Iris pigment epithelial cell (primary cell): ENCODE data around the gene PRSS56.

ENCODE experiments used
- DNase-seq: peaks from one replicate; pipeline ENCODE4 v3.0.0-alpha.2; 2011; ENCODE audit warnings: low read depth

The PRSS56 gene

DNA sequence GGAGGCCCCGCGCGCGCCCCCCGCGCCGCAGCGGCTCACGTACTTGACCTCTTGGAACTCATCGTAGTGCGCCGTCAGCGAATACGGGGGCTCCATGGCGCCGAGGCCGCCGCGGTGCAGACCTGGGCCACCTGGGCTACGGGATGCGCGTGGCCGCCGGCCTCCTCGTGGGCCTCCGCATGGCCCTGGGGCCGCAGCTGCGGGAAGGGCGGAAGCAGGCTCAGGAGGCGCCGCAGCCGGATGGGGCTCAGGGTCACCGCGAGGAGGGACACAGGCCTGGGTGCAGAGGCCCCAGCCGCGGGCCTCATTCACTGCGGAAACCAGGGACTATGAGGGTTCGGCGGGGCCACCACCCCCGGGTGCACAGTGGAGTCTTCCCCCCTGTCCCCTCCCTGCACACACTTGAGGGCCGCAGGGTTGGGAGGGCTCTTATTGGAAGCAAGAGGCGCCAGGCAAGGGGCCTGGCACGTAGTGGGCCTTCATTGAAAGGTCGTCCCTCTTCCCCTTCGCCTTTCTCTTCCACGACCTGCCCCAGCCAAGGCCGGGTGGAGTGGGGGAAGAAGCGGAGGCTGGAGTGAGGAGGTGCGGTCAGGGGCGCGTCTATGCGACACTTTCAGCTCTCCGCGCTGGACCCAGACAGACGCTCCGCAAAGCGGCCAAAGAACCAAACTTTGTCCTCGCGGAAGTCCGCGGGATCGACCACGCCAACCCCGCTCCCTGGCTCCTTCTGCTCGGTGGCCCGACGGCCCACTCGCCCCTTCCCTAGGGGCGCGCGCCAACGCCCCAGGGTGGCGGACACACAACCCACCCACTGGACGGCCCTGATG is 33.4 kb upstream of the PRSS56 start:
- DNase-seq, result no peak

DNA sequence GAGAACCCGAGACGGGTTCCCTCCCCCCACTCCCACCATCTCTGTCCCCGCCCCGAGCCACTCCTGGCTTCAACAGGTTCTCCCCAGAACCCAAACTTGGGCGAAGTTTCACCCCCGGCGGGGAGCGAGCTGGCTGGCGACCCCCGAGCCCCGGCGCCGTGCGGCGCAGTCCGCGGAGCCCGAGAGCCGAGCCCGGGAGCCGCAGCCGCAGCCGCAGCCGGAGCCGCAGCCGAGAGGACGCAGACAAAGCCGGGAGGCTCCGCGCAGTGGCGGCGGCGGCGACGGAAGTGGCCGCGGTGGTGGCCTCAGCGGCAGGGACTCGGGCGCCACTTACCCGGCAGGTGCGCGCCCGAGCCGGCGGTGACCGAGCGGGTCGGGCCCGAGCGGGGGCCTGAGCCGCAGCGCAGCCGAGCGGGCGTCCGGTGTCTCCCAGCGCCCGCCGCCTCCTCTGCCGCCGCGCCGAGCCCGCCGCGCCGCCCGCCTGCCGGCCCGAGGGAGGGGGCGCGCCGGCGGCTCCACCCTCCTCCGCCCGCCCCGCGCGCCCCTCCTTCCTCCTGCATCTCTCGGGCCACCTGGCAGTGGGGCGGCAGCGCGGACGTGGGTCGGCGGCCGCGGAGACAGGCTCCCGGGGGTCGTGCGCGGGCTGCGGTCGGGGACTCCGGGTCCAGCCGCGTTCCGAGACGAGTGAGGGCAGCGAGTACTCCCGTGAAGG is 32.6 kb upstream of the PRSS56 start, which contains the start of gene ECEL1:
TSS of gene ECEL1 (minus strand) at position 450 of the 712 bp plus-strand sequence. CDS start 1,181 bp downstream, outside the sequence.
- no peak for DNase-seq

DNA sequence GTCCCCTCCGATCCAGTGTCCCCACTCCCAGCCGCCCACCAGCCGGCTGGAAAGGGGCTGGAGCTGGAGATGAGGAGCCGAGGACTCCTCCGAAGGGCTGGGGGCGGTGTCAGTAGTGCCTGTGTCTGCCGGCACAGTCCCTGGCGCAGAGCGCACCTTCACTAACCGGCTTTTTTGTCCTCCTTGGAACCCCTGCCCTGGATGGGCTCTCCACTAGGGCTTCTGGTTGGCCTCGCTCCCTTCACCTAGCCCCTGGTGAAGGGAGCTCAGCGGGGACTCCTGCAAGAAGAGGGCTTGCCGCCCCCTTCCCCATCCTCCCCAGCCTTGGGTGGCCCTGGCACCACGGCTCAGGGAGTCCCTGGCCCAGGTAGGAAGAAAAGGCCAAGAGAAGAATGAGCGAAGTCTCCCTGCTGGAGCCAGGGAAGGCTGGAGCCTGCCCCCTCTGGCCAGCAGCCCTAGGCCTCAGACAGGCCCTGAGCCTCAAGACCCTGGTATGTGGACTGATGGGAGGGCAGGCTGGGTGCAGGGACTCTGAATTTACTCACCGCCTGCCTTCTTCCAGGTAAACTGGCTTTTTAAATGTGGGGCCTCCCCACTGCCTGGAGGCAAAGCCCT is 32.0 kb upstream of the PRSS56 start:
- no peak for DNase-seq

DNA sequence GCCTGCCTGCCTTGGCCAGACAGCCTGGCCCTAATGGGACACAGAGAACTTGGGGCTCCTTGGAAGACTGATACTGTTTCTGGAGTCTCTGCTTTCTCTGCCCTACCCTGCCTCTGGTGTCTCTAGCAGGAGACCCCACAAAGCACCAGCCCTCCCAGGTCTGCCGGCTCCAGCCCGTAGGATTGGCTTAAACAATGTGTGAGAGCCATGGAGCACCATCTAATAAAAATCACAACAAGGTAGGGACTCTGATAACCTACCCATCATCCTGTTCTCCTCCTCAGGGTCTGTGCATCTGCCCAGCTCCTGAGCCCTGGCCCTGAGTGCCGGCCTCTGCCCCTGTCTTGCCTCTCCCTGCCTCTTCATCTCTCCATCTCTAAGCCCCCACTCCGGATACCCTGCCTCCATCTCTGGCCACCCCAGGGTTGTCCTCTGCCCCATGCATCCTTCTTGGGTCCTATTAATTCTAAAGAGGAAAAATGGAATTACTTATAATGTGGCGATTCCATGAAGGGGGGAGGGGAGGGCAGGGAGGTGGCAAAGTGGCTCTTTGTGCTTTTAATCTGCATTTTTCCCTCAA is 31.4 kb upstream of the PRSS56 start:
- DNase-seq, result no peak

DNA sequence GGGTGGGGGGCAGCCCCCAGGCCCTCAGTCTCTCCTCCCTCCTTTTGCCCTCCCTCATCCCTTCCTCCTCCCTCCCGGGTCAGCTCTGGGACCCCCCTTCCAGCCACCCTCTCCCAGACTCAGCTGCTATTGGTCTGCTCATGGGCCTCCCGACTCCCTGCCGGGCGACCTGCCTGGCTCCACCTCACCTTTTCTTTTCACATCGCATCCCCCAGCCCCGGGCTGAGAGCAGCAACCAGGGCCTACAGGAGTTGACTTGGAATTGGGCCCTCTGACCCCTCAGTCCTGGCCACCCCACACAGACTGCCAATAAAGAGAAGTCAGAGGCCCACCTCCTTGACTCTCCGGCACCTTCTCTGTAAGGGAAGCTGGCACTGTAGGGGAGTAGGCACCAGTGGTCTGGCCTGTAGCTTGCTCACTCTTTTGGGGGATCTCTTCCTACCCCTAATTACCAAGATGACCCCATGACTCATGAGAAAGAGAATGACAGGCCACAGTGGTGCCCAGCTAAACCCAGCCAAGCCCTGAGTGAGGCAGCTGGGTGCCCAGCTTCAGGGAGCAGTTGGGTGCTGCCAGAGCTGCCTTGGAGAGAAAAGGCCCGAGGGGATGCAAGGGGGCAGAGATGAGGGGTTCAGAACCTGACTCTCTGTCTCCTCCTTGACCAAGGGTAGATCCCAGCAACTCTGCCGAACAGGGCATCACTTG is 30.5 kb upstream of the PRSS56 start:
- DNase-seq, result no peak

DNA sequence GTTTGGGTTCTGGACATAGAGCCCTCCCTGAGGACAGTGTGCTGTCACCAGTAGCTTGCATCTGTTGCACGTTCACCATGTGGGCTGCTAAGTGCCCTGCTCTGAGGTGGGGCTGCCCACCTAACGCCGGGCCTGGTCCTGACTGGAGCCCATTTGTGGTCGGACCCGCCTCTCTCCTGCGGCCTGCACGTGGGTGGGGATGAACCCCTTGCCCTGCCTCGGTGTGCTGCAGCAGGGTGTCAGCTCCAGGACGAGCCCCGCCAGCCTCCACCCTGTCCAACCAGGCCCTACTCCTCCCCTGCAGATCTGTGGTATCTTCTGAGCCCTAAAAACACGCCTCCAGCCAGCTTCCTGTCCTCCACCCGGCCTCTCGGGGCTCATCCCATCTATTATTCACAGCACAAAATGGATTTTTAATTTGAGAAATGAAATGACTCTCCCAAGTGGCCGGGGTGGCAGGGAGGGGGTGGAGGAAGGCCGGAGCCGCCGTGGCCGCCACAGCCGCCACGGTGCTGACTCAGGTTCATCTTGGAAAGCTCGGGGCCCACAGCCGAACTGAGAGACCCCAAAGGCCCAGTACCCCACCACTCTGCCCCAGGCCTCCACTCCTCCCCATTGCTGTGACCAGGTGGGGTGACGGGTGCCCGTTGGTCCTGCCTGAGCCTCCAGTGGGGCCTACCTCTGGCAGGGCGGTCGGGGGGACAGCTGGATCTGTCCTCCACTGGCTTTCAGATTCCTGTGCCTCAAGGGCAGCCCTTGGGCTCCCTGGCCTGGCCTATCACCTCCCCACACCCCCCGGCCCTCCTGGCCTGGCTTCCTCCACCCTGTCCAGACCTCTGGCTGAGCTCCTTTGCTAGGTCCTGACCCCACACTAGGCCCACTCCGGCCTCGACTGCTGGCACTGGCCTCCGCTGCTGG is 29.7 kb upstream of the PRSS56 start:
- no peak for DNase-seq

DNA sequence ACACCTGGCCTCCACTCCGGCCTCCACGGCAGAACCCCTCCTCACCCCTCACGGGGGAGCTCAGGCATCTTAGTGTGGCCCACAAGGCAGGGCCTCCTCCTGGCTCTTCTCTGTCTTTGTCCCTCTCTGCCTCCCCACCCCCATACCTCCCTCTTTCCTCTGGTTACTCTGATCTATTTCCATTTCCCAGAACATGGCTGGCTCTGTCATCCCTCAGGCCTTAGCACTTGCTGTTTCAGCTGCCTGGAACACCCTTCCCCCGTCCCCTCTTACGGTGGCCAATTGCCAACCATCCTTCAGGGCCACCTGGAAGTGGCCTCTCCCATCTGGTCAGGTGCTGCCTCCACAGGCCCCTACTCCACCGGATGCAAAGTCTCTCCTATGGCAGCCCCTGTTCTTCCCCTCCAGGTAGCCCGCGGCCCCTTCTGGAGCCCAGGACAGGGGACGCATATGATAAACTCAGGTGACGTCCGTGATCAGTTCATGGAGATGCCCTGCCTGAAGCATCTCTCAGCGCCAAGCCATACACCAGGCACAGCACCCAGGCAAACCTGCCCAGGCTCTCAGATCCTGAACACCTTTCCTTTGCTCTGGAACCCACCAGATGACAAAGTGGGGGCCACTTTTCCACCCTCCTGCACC is 28.9 kb upstream of the PRSS56 start:
- DNase-seq, result no peak

DNA sequence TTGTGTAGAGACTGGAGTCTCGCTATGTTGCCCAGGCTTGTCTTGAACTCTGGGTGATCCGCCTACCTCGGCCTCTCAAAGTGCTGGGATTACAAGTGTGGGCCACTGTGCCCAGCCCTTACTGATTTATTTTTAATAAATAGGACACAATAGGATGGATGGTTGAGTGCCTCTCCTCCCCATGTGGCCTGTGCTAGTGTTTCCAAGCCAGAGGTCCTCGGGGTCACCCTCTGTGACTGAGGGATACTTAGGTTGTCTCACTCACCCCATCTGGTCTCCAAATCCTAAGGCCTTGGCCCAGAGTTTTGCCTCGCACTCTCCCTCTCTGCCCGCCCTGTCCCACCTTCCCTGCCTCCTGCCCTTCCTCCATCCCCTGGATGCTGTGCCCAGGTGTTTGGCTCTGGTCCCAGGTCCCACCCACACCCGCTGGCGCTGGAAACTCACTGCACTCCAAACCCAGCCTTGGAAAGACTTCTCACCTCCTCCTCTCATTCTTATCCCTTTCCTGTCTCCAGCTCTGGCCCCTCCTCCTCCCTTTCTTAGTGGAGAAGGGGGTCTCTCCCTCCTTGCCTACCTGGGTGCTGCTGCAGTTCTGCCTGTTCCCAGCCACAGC is 27.8 kb upstream of the PRSS56 start:
- no peak for DNase-seq

DNA sequence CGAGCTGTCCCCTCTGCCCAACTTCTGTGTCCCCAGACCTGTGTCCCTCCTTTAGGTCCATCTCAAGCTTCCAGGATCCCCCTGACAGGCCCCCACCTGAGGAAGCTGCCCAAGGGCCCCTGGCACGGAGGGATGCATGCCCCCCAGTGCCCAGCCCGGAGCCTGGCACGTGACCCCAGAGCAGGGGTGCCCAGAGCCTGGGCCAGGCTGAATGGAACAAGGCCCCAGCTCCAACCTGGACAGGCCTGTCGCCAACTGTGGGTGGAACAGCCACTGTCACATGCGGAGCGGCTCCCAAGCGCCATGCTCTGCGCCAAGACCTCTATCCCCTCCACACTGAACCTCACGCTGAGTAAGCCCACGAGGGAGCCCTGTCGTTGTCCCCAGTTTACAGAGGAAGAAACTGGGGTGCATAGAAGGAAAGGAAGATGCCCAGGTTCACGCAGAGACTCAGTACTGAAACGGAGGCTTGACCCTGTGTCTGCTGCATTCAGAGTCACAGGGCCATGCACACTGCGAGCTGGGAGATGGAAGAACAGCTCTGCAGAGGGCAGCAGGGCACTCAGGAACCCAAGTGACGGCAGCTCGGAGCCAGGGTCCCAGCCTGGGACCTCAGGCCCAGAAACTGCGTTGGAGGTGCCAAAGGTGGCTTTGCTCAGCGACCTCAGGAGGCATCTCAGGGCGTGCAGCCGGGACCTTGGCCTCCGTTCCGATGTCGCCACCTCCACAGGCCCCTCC is 27.1 kb upstream of the PRSS56 start:
- DNase-seq, result no peak

DNA sequence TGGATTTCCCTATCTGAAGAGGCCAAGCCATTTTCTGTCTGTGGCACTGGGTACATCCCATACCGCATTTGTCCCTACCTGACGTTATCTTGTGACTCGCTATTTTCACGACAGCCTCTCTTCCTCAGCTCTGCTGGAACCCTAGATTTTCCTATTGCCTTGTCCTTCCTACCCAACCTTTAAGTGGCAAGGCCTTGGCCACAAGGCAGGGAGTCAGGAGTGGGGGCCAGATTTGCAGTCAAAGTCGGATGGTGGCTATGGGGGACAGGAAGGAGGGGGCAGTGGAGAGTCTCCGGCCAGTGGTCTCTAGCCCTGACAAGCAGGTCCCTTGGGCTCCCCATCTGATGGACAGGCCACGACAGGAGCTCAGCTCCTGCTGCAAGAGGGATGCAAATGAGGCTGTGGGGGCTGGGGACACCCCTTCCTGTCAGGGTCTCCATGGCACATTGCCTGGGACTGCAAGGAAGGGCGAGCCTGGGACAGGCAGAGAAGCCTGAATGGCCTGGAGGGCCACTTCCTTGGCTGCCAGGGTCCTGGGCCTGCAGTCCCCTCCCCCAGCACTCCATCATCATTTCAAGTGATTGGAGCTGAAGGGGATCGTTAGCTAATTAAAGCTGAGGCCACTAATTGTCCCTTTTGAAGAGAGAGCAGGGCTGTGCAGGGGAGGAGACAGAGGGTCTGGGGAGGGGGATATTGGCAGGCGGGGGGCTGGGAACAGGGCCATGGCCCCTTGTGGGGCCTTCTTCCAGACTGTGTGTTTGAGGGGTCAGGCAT is 26.3 kb upstream of the PRSS56 start:
- DNase-seq, result no peak

DNA sequence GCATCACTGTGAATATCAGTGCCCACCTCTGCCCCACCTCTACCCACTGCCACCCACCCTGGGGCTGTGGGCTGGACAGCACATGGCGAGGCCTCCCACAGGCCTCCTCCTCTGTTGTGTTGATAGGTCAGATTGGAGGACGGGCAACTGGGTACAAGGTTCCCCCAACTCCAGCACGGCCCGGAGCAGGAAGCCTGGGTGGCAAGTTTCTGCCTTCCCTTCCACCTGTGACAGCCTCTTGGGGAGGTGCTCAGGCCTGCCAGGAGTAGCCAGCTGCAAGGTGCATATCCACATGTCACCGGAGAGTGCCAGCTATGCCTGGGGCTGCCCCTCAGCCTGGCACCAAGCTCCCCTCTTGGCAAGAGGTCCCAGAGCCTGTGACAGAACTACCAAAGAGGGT is 25.6 kb upstream of the PRSS56 start:
- no peak for DNase-seq

DNA sequence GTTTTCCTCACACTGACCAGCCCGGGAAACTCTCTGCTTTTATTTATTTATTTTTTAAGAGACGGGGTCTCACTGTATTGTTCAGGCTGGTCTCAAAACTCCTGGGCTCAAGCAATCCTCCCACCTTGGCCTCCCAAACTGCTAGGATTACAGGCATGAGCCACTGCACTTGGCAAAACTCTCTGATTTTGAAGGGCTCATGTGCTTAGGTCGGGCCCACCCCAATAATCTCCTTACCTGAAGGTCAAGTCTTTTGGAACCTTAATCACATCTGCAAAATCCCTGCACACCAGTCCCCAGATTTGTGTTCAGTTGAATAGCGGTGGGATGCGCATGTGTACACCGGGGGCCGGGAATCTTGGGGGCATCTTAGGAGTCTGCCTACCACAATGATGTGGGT is 24.9 kb upstream of the PRSS56 start:
- no peak for DNase-seq

DNA sequence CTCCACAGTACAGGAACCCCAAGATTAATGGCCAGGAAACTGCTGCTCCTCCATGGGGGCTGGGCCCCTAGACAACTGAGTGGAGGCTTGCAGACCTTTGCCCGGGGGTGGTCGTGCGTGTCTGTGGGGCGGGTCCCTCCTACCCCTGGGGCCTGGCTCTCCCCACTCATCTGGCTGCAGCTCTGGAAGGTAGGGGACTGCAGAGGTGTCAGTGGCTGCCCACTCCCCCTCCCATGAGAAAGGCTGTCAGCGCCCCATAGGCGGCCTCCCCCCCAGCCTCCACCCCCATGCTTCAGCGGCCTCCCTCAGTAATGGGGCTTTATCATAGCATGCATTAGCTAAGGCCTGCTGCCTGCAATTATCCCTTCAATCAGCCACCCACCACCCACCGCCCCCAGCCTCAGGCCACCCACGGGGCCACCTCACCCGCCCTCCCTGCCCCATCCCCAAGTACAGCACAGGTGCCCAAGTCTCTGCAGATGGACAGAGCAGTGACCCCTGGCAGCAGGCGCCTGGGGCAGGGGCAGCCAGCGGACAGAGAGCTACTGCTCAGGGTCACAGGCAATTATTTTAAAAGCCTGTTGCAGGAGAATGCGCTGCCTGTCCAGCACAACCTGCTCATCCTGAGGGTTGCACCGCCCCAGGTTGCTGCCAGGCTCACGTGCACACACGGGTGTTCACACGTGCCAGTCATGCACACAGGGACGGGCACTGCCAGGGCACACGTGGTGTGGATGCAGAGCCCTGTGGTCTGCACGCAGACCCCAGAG is 23.5 kb upstream of the PRSS56 start:
- DNase-seq, result no peak

DNA sequence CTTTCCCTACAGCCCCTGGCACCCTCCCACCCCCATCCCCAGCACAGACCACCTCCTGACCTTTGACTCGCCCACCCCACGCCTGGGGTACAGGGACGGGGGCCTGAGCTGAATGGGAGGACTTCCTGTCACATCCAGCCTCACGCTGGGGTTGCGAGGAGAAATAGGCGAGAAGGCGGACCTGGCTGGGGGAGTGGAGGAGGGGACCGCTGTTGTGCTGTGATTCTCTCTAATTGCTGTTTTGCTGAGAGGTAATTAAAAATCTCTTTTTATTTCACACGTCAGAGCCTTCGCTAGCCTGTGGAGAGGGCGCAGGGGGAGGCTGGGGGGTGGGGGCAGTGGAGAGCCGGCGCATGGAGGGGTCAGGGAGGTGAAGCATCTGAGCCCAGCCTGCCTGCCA is 22.8 kb upstream of the PRSS56 start:
- no peak for DNase-seq

DNA sequence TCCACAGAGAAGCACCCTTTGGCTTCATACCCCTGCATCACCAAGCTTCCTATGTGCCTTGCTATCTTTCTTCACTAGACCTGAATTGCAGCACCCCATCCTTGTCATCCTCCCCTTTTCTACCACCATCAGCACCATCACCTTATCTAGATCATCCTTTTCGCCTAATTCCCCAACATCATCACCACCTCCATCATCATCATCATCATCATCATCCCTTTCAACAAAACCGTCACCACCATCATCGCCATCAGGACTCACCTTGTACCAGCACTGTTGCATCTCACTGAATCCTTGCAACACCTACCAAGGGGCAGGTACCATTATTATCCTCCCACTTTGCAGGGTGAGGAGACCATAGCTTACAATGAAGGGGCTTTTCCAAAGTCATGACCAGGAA is 21.7 kb upstream of the PRSS56 start:
- no peak for DNase-seq

DNA sequence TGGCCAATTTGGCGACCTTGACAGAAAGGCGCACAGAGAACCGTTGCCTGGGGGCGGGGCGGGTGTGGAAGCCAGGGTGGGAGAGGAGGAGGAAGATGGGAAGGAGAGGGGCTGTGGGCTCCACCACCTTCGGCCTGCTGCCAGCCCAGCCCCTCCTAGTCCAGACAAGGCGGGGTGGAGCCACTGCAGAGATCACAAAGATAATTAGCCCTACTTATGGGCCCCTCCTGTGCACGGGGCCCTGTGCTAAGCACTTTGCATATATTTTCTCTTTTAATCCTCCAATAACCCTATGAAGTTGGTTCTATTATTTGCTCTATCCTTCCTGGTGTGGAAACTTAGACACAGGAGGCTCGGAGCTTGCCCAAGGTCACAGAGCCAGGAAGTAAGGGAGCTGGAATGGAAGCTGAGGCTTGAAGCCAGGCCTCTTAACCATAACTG is 18.8 kb upstream of the PRSS56 start:
- no peak for DNase-seq

DNA sequence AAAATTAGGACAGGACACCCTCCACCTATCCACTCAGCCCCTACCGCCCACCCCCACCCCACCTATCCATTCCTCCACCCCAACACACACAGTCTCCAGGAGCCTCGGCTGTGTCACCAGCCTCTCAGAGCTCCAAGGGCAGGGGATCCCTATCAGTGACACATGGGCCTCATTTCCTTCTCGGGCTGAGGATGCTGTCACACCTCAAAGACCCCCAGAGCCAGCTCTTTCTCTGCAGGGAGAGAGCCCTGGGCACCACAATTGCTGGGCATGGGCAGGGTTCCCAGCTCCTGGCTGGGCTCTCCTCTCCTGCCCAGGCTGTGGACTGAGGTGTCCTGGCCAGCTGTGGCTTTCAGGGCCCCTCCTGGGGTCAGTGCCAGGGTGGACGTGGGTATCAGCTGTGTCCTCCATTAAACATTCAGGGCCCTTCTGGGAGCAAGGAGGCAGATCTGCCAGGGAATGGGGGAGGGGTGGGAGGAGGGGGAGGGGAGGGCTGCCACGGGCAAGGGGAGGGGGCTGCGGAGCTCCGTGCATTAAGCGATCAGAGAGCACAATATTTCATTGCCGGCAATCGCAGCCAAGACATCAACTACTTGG is 18.3 kb upstream of the PRSS56 start:
- no peak for DNase-seq
